Astrocyte of the cerebellum (primary cell): ENCODE results near the gene SERTAD2.

ENCODE experiments used
- DNase-seq: peaks from one replicate; pipeline ENCODE4 v3.0.0-alpha.2; 2011; ENCODE audit warnings: low read depth
- H3K4me3 ChIP-seq: 2 replicates; pipeline ENCODE4 v1.5.1; 2011; ENCODE audit warnings: mild to moderate bottlenecking, low read depth, low read length, moderate library complexity
- CTCF ChIP-seq: IDR thresholded peaks from 2 replicates; pipeline ENCODE4 v1.5.1; 2012; ENCODE audit warnings: low read length, low read depth, moderate library complexity, mild to moderate bottlenecking; ENCODE audit errors: missing control alignments
- in situ Hi-C: cut with HindIII; loops from 2 replicates; pipeline ENCODE4 v1.10.0; 2017; ENCODE audit warnings: low sequenced_read_pairs

SERTAD2 gene

GRCh38 chr2:64638502-64639120 is 15.1 kb downstream of the SERTAD2 start:
- no peak for DNase-seq
- in situ Hi-C loops, result no loop called here
- no peak for TF ChIP-seq CTCF

GRCh38 chr2:64637931-64638330 is 15.8 kb downstream of the SERTAD2 start:
- in situ Hi-C loops, result no loop called here
- no peak for TF ChIP-seq CTCF
- H3K4me3 ChIP-seq, result no peak overlapping the region
- no peak for DNase-seq

More at GRCh38 chr2:64638502-64639120, 15.1 kb downstream of the SERTAD2 start:
- no peak overlapping the region for H3K4me3 ChIP-seq

GRCh38 chr2:64637000-64637635 is 16.6 kb downstream of the SERTAD2 start:
- DNase-seq, result no peak
- no peak for TF ChIP-seq CTCF
- no peak overlapping the region for H3K4me3 ChIP-seq
- in situ Hi-C loops, result no loop called here

GRCh38 chr2:64635976-64636911 is 17.5 kb downstream of the SERTAD2 start:
- no peak overlapping the region for H3K4me3 ChIP-seq

GRCh38 chr2:64634345-64635267 is 19.1 kb downstream of the SERTAD2 start:
- in situ Hi-C loops, result no loop called here
- no peak for DNase-seq
- TF ChIP-seq CTCF, result no peak
- H3K4me3 ChIP-seq, result no peak overlapping the region

More at GRCh38 chr2:64635976-64636911, 17.5 kb downstream of the SERTAD2 start:
- TF ChIP-seq CTCF, result no peak
- no peak for DNase-seq
- in situ Hi-C loops, result no loop called here
